ENCODE measurements around the gene RTP5.

RTP5 gene

GRCh38 chr2:241864168-241864849 is 5.2 kb upstream of the RTP5 start:
- no peak for TF ChIP-seq EZH2phosphoT487 (conservative IDR thresholded peaks at IDR 0.05; ENCODE audit: low read length)
- Histone ChIP-seq H2AFZ (ENCODE audit: low read depth, low read length, severe bottlenecking) (no peak overlapping the region), H3K36me3 (ENCODE audit: low read length) (no peaks in the 10 kb centered on the region), H3K4me2 (ENCODE audit: low read depth, low read length, poor library complexity, severe bottlenecking) (no peak overlapping the region), H3K9me2 (replicated peaks; ENCODE audit: insufficient read depth, low read length) (no peaks in the 10 kb centered on the region), H3K27me3 (ENCODE audit: low read length) (no peaks in the 10 kb centered on the region), H3K79me2 (ENCODE audit: insufficient read depth, low read length) (no peaks in the 10 kb centered on the region), H4K20me1 (ENCODE audit: low read depth, low read length) (no peaks in the 10 kb centered on the region), H3F3A (ENCODE audit: insufficient read depth) (peaks cover 7% of the 10 kb centered on the region; the same call in 1 of the 2 replicates), H3K4me3 (ENCODE audit: insufficient read depth, low read length, poor library complexity, severe bottlenecking) (no peak overlapping the region), H3K27ac (ENCODE audit: low read depth, low read length) (no peak overlapping the region), H3K9me3 (ENCODE audit: insufficient read depth, low read length) (peaks cover 13% of the 10 kb centered on the region; the same call in 1 of the 2 replicates), H3K9ac (ENCODE audit: low read length) (no peak overlapping the region)

GRCh38 chr2:241864850-241865213 is 4.7 kb upstream of the RTP5 start:
- Histone ChIP-seq H3K9me3 (ENCODE audit: insufficient read depth, low read length) (peaks cover 13% of the 10 kb centered on the region; the same call in 1 of the 2 replicates), H3K79me2 (ENCODE audit: insufficient read depth, low read length) (no peaks in the 10 kb centered on the region), H3K27ac (ENCODE audit: low read depth, low read length) (no peak overlapping the region), H3K4me2 (ENCODE audit: low read depth, low read length, poor library complexity, severe bottlenecking) (no peak overlapping the region), H3K36me3 (ENCODE audit: low read length) (no peaks in the 10 kb centered on the region), H3K9ac (ENCODE audit: low read length) (no peak overlapping the region), H3K27me3 (ENCODE audit: low read length) (no peaks in the 10 kb centered on the region), H3K9me2 (replicated peaks; ENCODE audit: insufficient read depth, low read length) (no peaks in the 10 kb centered on the region), H2AFZ (ENCODE audit: low read depth, low read length, severe bottlenecking) (no peak overlapping the region), H4K20me1 (ENCODE audit: low read depth, low read length) (no peaks in the 10 kb centered on the region), H3K4me3 (ENCODE audit: insufficient read depth, low read length, poor library complexity, severe bottlenecking) (no peak overlapping the region), H3F3A (ENCODE audit: insufficient read depth) (peaks cover 7% of the 10 kb centered on the region; the same call in 1 of the 2 replicates)
- TF ChIP-seq EZH2phosphoT487 (conservative IDR thresholded peaks at IDR 0.05; ENCODE audit: low read length) (no peak), CTCF (IDR thresholded peaks at IDR 0.05; ENCODE audit: insufficient read depth, low read length, poor library complexity, severe bottlenecking) (no peak)

GRCh38 chr2:241865416-241865956 is 4.0 kb upstream of the RTP5 start:
- Histone ChIP-seq H3K9me2 (replicated peaks; ENCODE audit: insufficient read depth, low read length) (no peaks in the 10 kb centered on the region), H3F3A (ENCODE audit: insufficient read depth) (peaks cover 7% of the 10 kb centered on the region; the same call in 1 of the 2 replicates), H2AFZ (ENCODE audit: low read depth, low read length, severe bottlenecking) (no peak overlapping the region), H4K20me1 (ENCODE audit: low read depth, low read length) (no peaks in the 10 kb centered on the region), H3K9ac (ENCODE audit: low read length) (no peak overlapping the region), H3K27ac (ENCODE audit: low read depth, low read length) (no peak overlapping the region), H3K79me2 (ENCODE audit: insufficient read depth, low read length) (no peaks in the 10 kb centered on the region), H3K4me3 (ENCODE audit: insufficient read depth, low read length, poor library complexity, severe bottlenecking) (no peak overlapping the region), H3K9me3 (ENCODE audit: insufficient read depth, low read length) (peaks cover 13% of the 10 kb centered on the region; the same call in 1 of the 2 replicates), H3K4me2 (ENCODE audit: low read depth, low read length, poor library complexity, severe bottlenecking) (no peak overlapping the region), H3K36me3 (ENCODE audit: low read length) (no peaks in the 10 kb centered on the region), H3K27me3 (ENCODE audit: low read length) (no peaks in the 10 kb centered on the region)
- TF ChIP-seq EZH2phosphoT487 (conservative IDR thresholded peaks at IDR 0.05; ENCODE audit: low read length) = no peak
- no peak for TF ChIP-seq CTCF (IDR thresholded peaks at IDR 0.05; ENCODE audit: insufficient read depth, low read length, poor library complexity, severe bottlenecking)
